Gastrocnemius medialis (tissue), 4 donors: ENCODE data around the gene SLTM. TPM values are rescaled to one million over a fixed set of nuclear protein-coding genes. Genes with fewer than 3 reads are reported as not detected.
A peak's percentile ranks its signal among the peaks of the same experiment; 100 is the strongest.
"Not testable (repeated sequence)": the region's sequence is repeated elsewhere in the genome, so short reads cannot be mapped to it uniquely, and the experiment has no call there.

Experiments
- ATAC-seq, 2 donors: fragments of 150-250 bp; one replicate each; pipeline ENCODE4 v1.9.1; 2016
- DNase-seq, 2 donors: peaks; one replicate each; pipeline ENCODE4 v3.0.0-alpha.2; 2019
- H3K27ac ChIP-seq, 4 donors: fragments of 200-600 bp; sonication (generic); 1 replicate in 1 of 4; 2 replicates in 3 of 4; pipeline ENCODE4 v1.5.1; 2016 to 2018; ENCODE audit warnings: mild to moderate bottlenecking in 2 of 4, moderate library complexity in 1 of 4
- H3K27me3 ChIP-seq, 3 donors: fragments of 200-600 bp; sonication (generic) in 2 of 3; 1 replicate in 1 of 3; 2 replicates in 2 of 3; pipeline versions ENCODE4 v1.5.1 to v1.6.0; 2016 to 2019; ENCODE audit warnings: mild to moderate bottlenecking in 1 of 3, moderate library complexity in 1 of 3
- H3K36me3 ChIP-seq, 2 donors: fragments of 200-600 bp; sonication (generic) in 1 of 2; one replicate each; pipeline ENCODE4 v1.5.1; 2017 to 2018
- H3K4me1 ChIP-seq, 2 donors: fragments of 200-600 bp; sonication (generic) in 1 of 2; one replicate each; pipeline ENCODE4 v1.5.1; 2016 to 2017; ENCODE audit warnings: mild to moderate bottlenecking in 2 of 2
- H3K4me3 ChIP-seq, 4 donors: fragments of 200-600 bp; sonication (generic) in 3 of 4; 1 replicate in 1 of 4; 2 replicates in 3 of 4; pipeline ENCODE4 v1.5.1; 2016 to 2019; ENCODE audit warnings: mild to moderate bottlenecking in 2 of 4
- H3K9me3 ChIP-seq, 3 donors: fragments of 200-600 bp; sonication (generic) in 2 of 3; 1 replicate in 1 of 3; 2 replicates in 2 of 3; pipeline ENCODE4 v1.5.1; 2016 to 2019
- CTCF ChIP-seq, 5 experiments: fragments of 450-650 bp in 3 of 5; fragments of 200-600 bp in 2 of 5; sonication (generic) in 2 of 5; IDR thresholded peaks in 4 of 5; conservative IDR thresholded peaks in 1 of 5; 1 replicate in 4 of 5; 2 replicates in 1 of 5; pipeline ENCODE4 v1.5.1; 2016 to 2019; ENCODE audit warnings: antibody characterized with exemption in 5 of 5, mild to moderate bottlenecking in 3 of 5, moderate library complexity in 3 of 5
- POLR2A ChIP-seq, 2 donors: fragments of 450-650 bp; IDR thresholded peaks; one replicate each; pipeline ENCODE4 v1.6.1; 2017; ENCODE audit warnings: antibody characterized with exemption in 2 of 2, mild to moderate bottlenecking in 2 of 2, moderate library complexity in 2 of 2
- in situ Hi-C, 4 donors: fragments of 200-750 bp; cut with MboI; loops; one replicate each; pipeline versions ENCODE4 v1.15.0 to v1.8.0; 2017; ENCODE audit warnings: low sequenced_read_pairs in 4 of 4
- intact Hi-C: fragments of 100-400 bp; cut with DNase I; formaldehyde crosslinking; loops from one replicate; pipeline ENCODE4 v1.15.1; 2023; ENCODE audit warnings: low total_unique reads
- total RNA-seq, 4 donors: library from RNA; depleted of rRNA; stranded (reverse); fragments of >200 nt; gene quantifications; one replicate each; pipeline versions ENCODE4 v1.1.0 to v1.2.3, GENCODE V29; 2016

The SLTM gene
- total RNA-seq, 4 donors from 2014 or later = 46.5 to 76.2 (median 60.9) TPM

- TF ChIP-seq POLR2A (IDR thresholded peaks at IDR 0.05) (no peak), CTCF (IDR thresholded peaks at IDR 0.05 in 4 of 5, conservative IDR thresholded peaks at IDR 0.05 in 1 of 5) (no peak)
- H3K36me3 ChIP-seq = peaks cover 0 to 21% of the 10 kb centered on the region in 2 donors
- intact Hi-C loops = no loop called here
- no peak for ATAC-seq
- peaks cover 26 to 29% of the 10 kb centered on the region in 2 donors for H3K4me1 ChIP-seq
- no peak for DNase-seq
- H3K4me3 ChIP-seq = no peak overlapping the region
- H3K27me3 ChIP-seq = no peaks in the 10 kb centered on the region
- no peaks in the 10 kb centered on the region for H3K9me3 ChIP-seq
- no peak overlapping the region for H3K27ac ChIP-seq
- in situ Hi-C loops = no loop called here
Observed at GRCh38 chr15:58919232-58919631, 14.2 kb downstream of the SLTM start.

GRCh38 chr15:58918239-58918638 lies 15.2 kb downstream of the SLTM start:
- Histone ChIP-seq H3K36me3 (peaks cover 0 to 21% of the 10 kb centered on the region in 2 donors), H3K27ac (peak overlapping the region; percentile 7 to 48 (median 45)), H3K4me1 (peaks cover 19 to 28% of the 10 kb centered on the region in 2 donors), H3K4me3 (no peak overlapping the region), H3K27me3 (no peaks in the 10 kb centered on the region), H3K9me3 (no peaks in the 10 kb centered on the region)
- TF ChIP-seq CTCF (IDR thresholded peaks at IDR 0.05 in 4 of 5, conservative IDR thresholded peaks at IDR 0.05 in 1 of 5) (no peak), POLR2A (IDR thresholded peaks at IDR 0.05) (no peak)
- in situ Hi-C loops = no loop called here
- intact Hi-C loops = no loop called here
- ATAC-seq (no peak), DNase-seq (no peak)

- H3K27me3 ChIP-seq, ATAC-seq, in situ Hi-C loops, intact Hi-C loops, DNase-seq, H3K9me3 ChIP-seq, H3K4me3 ChIP-seq: not testable (repeated sequence)
- H3K4me1 ChIP-seq = peaks cover 19 to 28% of the 10 kb centered on the region in 2 donors
- H3K36me3 ChIP-seq = peaks cover 0 to 26% of the 10 kb centered on the region in 2 donors
- peak overlapping the region; percentile 7 to 48 (median 45) for H3K27ac ChIP-seq
Observed at GRCh38 chr15:58917613-58918129, 15.8 kb downstream of the SLTM start.

- ATAC-seq (peak in 1 of 2 donors; percentile 56), DNase-seq (no peak)
- no peak overlapping the region for H3K4me3 ChIP-seq
- H3K27me3 ChIP-seq = no peaks in the 10 kb centered on the region
- in situ Hi-C loops = no loop called here
- intact Hi-C loops = no loop called here
- H3K9me3 ChIP-seq = no peaks in the 10 kb centered on the region
- TF ChIP-seq POLR2A (IDR thresholded peaks at IDR 0.05) (no peak), CTCF (IDR thresholded peaks at IDR 0.05 in 4 of 5, conservative IDR thresholded peaks at IDR 0.05 in 1 of 5) (no peak)
- H3K27ac ChIP-seq = peak overlapping the region in 3 of 4 donors; percentile 44 to 48 (median 46)
- H3K4me1 ChIP-seq = peaks cover 19 to 28% of the 10 kb centered on the region in 2 donors
- peaks cover 0 to 33% of the 10 kb centered on the region in 2 donors for H3K36me3 ChIP-seq
Observed at GRCh38 chr15:58916962-58917361, 16.5 kb downstream of the SLTM start.

GRCh38 chr15:58910456-58910855 lies 23.0 kb downstream of the SLTM start:
- TF ChIP-seq CTCF (IDR thresholded peaks at IDR 0.05 in 4 of 5, conservative IDR thresholded peaks at IDR 0.05 in 1 of 5) (no peak), POLR2A (IDR thresholded peaks at IDR 0.05) (no peak)
- Histone ChIP-seq H3K9me3 (no peaks in the 10 kb centered on the region), H3K27me3 (no peaks in the 10 kb centered on the region), H3K27ac (no peak overlapping the region), H3K4me1 (no peaks in the 10 kb centered on the region), H3K4me3 (no peak overlapping the region), H3K36me3 (peaks cover 0 to 33% of the 10 kb centered on the region in 2 donors)
- intact Hi-C loops (no loop called here), in situ Hi-C loops (no loop called here)
- DNase-seq = no peak
- ATAC-seq = no peak
